Measurements from ENCODE around the gene MVP.

MVP gene

DNA sequence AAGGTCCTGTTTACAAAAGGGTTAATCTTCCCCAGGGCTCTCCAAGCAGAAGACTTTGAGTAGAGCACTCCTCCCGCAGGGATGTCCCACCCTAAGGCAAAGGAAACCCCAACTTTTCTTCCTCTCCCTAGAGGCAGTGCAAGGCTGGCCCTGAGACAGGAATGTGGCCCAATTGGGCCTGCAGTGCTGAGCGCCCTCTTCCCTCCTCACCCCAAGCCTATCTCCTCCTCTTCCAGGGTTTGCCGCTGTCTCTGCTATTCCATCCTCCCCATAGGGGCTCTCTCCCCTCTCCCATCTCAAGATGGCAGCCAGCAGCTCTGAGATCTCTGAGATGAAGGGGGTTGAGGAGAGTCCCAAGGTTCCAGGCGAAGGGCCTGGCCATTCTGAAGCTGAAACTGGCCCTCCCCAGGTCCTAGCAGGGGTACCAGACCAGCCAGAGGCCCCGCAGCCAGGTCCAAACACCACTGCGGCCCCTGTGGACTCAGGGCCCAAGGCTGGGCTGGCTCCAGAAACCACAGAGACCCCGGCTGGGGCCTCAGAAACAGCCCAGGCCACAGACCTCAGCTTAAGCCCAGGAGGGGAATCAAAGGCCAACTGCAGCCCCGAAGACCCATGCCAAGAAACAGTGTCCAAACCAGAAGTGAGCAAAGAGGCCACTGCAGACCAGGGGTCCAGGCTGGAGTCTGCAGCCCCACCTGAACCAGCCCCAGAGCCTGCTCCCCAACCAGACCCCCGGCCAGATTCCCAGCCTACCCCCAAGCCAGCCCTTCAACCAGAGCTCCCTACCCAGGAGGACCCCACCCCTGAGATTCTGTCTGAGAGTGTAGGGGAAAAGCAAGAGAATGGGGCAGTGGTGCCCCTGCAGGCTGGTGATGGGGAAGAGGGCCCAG is 7.3 kb upstream of the MVP start:
- Histone ChIP-seq H3K27ac (ENCODE audit: low read depth, low read length) (peak overlapping the region; percentile 98), H3K9me3 (ENCODE audit: low read length) (no peaks in the 10 kb centered on the region), H3K4me3 (ENCODE audit: low read depth in 1 of 2, low read length in 2 of 2) (peak overlapping the region; percentile 62 to 78)

DNA sequence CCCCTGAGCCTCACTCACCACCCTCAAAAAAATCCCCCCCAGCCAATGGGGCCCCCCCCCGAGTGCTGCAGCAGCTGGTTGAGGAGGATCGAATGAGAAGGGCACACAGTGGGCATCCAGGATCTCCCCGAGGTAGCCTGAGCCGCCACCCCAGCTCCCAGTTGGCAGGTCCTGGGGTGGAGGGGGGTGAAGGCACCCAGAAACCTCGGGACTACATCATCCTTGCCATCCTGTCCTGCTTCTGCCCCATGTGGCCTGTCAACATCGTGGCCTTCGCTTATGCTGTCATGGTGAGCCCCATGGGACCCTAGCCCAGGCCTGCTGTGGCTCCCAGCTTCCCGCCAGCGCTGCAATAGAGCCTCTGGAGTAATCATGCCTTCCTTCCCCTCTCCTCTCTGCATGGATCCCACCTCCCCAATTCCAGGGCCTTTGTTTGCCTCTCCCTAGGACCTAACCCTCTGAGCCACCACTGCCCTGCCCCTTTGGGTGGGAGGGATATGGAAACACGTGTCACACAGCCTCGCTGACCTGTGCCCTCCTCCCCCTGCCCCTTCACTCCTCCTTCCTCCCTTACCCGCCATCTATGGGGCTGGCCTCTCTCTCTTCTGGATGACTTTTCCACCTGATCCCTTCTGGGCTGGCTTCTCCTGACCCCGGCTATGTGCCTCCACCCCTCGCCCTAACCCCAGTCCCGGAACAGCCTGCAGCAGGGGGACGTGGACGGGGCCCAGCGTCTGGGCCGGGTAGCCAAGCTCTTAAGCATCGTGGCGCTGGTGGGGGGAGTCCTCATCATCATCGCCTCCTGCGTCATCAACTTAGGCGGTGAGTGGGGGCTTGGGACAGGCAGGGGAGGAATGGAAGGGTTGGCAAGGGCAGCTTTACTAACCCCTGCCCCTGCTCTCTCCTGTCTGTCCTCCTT is 6.4 kb upstream of the MVP start:
- H3K9ac ChIP-seq (ENCODE audit: low read length): no peak overlapping the region
- H3K4me3 ChIP-seq (ENCODE audit: low read depth in 1 of 2, low read length in 2 of 2): peak overlapping the region in 1 of 2 donors; percentile 78

More for the DNA sequence above, 7.3 kb upstream of the MVP start:
- Histone ChIP-seq H3K4me1 (ENCODE audit: insufficient read depth, low read length) (peaks cover 70% of the 10 kb centered on the region), H3K36me3 (ENCODE audit: insufficient read depth, low read length) (peaks cover 20% of the 10 kb centered on the region), H3K9ac (ENCODE audit: low read length) (peak overlapping the region; percentile 61), H3K27me3 (ENCODE audit: control insufficient read depth in 1 of 2, insufficient read depth in 2 of 2, low read length in 2 of 2) (no peaks in the 10 kb centered on the region)

DNA sequence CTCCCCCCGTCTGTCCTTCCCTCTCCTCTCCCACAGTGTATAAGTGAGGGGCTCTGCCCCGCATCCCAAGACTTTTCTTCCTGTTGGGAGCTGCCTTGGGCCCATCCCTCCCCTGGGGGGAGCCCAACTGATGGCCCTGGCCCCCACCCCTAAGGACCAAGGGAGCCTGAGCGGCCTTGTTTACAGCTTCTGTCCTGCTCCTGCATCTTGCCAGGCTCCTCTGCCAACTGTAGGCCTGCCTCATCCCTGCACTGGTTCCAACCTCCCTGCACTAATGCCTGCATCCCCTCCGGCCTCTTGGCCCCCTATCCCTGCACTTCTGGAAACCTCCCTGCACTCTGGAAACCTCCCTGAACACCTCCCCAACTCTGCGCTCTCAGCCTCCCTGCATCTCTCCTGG is 5.7 kb upstream of the MVP start:
- H3K36me3 ChIP-seq (ENCODE audit: insufficient read depth, low read length): peaks cover 22% of the 10 kb centered on the region
- H3K4me3 ChIP-seq (ENCODE audit: low read depth in 1 of 2, low read length in 2 of 2): peak overlapping the region; percentile 29 to 53
- no peaks in the 10 kb centered on the region for H3K27me3 ChIP-seq (ENCODE audit: control insufficient read depth in 1 of 2, insufficient read depth in 2 of 2, low read length in 2 of 2)
- H3K27ac ChIP-seq (ENCODE audit: low read depth, low read length): peak overlapping the region; percentile 81
- H3K9ac ChIP-seq (ENCODE audit: low read length): no peak overlapping the region
- no peaks in the 10 kb centered on the region for H3K9me3 ChIP-seq (ENCODE audit: low read length)
- peaks cover 60% of the 10 kb centered on the region for H3K4me1 ChIP-seq (ENCODE audit: insufficient read depth, low read length)

More for the DNA sequence above, 6.4 kb upstream of the MVP start:
- Histone ChIP-seq H3K4me1 (ENCODE audit: insufficient read depth, low read length) (peaks cover 61% of the 10 kb centered on the region), H3K27ac (ENCODE audit: low read depth, low read length) (peak overlapping the region; percentile 98), H3K9me3 (ENCODE audit: low read length) (no peaks in the 10 kb centered on the region), H3K36me3 (ENCODE audit: insufficient read depth, low read length) (peaks cover 21% of the 10 kb centered on the region), H3K27me3 (ENCODE audit: control insufficient read depth in 1 of 2, insufficient read depth in 2 of 2, low read length in 2 of 2) (no peaks in the 10 kb centered on the region)

DNA sequence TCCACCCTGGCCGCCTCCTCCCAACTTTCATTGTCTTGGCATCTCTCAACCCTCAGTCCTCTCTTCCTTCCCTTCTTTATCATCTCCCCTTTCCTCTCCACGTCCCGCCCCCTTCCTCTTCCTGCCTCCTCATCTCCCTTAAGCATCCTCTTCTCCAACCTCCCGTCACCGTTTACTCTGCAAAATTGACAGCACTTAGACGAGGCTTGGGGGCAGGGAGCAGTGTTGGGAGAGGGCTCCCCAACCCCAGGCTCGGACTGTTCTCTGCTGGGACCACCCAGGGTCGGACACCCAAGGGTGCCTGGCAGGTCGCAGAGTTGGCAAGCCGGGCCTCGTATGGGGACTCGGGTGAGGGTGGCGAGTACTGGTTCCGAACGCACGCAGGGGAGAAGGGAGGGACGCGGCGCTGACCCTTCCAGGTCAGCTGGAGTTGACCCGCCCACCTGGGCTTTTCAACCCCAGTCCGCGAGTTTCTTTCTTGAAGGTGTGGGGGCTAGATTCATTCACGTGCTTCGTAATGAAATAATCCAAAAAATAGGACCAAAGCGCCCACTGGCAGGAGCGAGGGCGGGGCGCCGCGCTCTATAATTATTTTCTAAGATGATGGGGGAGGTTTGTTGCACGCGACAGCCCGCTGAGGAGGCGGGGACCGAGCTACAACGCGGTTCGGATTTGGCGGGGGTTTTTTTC is 5.1 kb upstream of the MVP start:
- H3K4me1 ChIP-seq (ENCODE audit: insufficient read depth, low read length): peaks cover 60% of the 10 kb centered on the region
- H3K9me3 ChIP-seq (ENCODE audit: low read length): no peaks in the 10 kb centered on the region
- peak overlapping the region; percentile 29 to 53 for H3K4me3 ChIP-seq (ENCODE audit: low read depth in 1 of 2, low read length in 2 of 2)
- no peak overlapping the region for H3K9ac ChIP-seq (ENCODE audit: low read length)
- peaks cover 21% of the 10 kb centered on the region for H3K36me3 ChIP-seq (ENCODE audit: insufficient read depth, low read length)
- H3K27me3 ChIP-seq (ENCODE audit: control insufficient read depth in 1 of 2, insufficient read depth in 2 of 2, low read length in 2 of 2): no peaks in the 10 kb centered on the region
- peak overlapping the region; percentile 81 for H3K27ac ChIP-seq (ENCODE audit: low read depth, low read length)

DNA sequence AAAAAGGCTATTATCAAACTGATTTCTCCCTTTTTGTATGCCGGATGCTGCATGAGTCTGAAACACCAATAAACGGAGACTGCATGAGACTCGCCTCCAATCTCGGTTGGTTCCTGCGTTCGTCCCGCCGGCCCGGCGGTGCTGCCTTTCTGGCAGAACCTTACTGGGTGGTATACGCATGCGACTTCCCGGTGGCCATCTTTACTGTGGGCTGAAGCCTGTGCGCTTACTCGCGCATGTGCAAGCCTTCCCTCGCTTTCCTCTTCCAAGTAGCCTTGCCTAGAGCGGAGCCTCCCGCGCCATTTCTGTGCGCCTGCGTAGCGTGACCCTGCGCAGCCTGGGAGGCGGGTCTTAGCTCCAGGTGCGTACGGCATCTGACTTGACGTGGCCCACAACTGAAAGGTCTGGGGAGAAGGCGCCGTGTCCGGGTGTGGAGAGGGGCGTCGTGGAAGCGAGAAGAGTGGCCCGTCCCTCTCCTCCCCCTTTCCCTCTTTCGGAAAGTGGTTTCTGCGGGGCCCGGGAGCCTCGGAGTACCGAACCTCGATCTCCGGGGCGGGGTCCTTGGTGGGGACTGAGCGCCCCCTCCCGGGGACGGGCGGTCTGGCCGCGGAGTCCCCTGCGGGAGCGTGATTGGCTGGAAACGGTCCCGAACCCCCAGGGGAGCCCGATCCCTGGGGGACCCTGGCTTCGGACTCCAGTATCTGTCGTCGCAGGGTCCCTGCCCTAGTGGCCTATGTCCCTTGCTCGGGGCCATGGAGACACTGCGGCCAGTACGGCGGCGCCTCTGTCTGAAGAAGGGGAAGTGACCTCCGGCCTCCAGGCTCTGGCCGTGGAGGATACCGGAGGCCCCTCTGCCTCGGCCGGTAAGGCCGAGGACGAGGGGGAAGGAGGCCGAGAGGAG is 4.2 kb upstream of the MVP start, which contains the start of gene PAGR1:
PAGR1 (plus strand) TSS at position 360 of the 901 bp plus-strand sequence; CDS start at position 734, 374 bp downstream.
- Histone ChIP-seq H3K9me3 (ENCODE audit: low read length) (no peaks in the 10 kb centered on the region), H3K4me1 (ENCODE audit: insufficient read depth, low read length) (peaks cover 53% of the 10 kb centered on the region), H3K9ac (ENCODE audit: low read length) (peak within 1 kb of the TSS; percentile 74), H3K27me3 (ENCODE audit: control insufficient read depth in 1 of 2, insufficient read depth in 2 of 2, low read length in 2 of 2) (no peaks in the 10 kb centered on the region), H3K27ac (ENCODE audit: low read depth, low read length) (peak within 1 kb of the TSS; percentile 97), H3K36me3 (ENCODE audit: insufficient read depth, low read length) (peaks cover 19% of the 10 kb centered on the region), H3K4me3 (ENCODE audit: low read depth in 1 of 2, low read length in 2 of 2) (peak within 1 kb of the TSS; percentile 73 to 77)

DNA sequence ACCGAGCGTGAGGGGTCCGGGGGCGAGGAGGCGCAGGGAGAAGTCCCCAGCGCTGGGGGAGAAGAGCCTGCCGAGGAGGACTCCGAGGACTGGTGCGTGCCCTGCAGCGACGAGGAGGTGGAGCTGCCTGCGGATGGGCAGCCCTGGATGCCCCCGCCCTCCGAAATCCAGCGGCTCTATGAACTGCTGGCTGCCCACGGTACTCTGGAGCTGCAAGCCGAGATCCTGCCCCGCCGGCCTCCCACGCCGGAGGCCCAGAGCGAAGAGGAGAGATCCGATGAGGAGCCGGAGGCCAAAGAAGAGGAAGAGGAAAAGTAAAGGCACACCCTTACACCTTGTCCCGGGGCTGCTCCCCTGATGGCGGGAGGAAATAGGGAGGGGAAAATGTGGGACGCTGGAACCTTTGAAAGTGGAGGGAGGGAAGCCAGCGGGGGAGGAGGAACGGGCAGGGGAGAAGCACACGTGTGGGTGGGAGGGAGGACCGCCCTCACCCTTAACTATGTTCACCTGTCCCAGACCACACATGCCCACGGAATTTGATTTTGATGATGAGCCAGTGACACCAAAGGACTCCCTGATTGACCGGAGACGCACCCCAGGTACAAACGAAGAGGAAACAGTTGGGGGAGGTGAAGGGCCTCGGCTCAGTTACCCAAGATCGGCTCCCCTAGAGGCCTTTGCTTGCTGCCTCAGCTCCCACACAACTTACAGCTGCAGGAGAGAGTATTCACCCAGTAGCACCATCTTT is 3.4 kb upstream of the MVP start:
- H3K4me1 ChIP-seq (ENCODE audit: insufficient read depth, low read length): peaks cover 60% of the 10 kb centered on the region
- H3K36me3 ChIP-seq (ENCODE audit: insufficient read depth, low read length): peaks cover 19% of the 10 kb centered on the region
- H3K9me3 ChIP-seq (ENCODE audit: low read length): no peaks in the 10 kb centered on the region
- H3K9ac ChIP-seq (ENCODE audit: low read length): peak overlapping the region; percentile 74
- H3K27me3 ChIP-seq (ENCODE audit: control insufficient read depth in 1 of 2, insufficient read depth in 2 of 2, low read length in 2 of 2): no peaks in the 10 kb centered on the region
- H3K4me3 ChIP-seq (ENCODE audit: low read depth in 1 of 2, low read length in 2 of 2): peak overlapping the region; percentile 73 to 77
- H3K27ac ChIP-seq (ENCODE audit: low read depth, low read length): peak overlapping the region; percentile 97

DNA sequence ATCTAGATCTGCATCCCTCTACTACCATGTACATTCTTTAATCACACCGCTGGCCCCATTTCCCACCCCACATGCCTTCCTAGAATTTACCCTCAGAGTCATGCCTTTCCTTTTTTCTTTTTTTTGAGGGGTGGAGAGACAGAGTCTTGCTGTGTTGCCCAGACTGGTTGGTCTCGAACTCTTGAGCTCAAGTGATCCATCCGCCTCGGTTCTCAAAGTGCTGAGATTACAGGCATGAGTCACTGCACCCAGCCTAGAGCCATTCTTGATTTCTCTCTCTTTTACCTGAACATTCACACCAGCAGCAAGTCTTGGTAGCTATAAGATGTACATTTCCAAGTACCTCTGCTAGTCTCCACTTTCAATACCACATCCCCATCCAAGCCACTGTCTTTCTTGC is 2.2 kb upstream of the MVP start:
- Histone ChIP-seq H3K27me3 (ENCODE audit: control insufficient read depth in 1 of 2, insufficient read depth in 2 of 2, low read length in 2 of 2) (no peaks in the 10 kb centered on the region), H3K9ac (ENCODE audit: low read length) (no peak overlapping the region), H3K4me1 (ENCODE audit: insufficient read depth, low read length) (peaks cover 66% of the 10 kb centered on the region), H3K4me3 (ENCODE audit: low read depth in 1 of 2, low read length in 2 of 2) (no peak overlapping the region), H3K36me3 (ENCODE audit: insufficient read depth, low read length) (peaks cover 19% of the 10 kb centered on the region), H3K27ac (ENCODE audit: low read depth, low read length) (no peak overlapping the region), H3K9me3 (ENCODE audit: low read length) (no peaks in the 10 kb centered on the region)

DNA sequence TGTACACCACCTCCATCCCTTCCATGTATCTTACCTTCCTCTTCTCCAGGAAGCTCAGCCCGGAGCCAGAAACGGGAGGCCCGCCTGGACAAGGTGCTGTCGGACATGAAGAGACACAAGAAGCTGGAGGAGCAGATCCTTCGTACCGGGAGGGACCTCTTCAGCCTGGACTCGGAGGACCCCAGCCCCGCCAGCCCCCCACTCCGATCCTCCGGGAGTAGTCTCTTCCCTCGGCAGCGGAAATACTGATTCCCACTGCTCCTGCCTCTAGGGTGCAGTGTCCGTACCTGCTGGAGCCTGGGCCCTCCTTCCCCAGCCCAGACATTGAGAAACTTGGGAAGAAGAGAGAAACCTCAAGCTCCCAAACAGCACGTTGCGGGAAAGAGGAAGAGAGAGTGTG is 756 bp upstream of the MVP start:
- Histone ChIP-seq H3K27ac (ENCODE audit: low read depth, low read length) (no peak overlapping the region), H3K4me3 (ENCODE audit: low read depth in 1 of 2, low read length in 2 of 2) (no peak overlapping the region), H3K9me3 (ENCODE audit: low read length) (no peaks in the 10 kb centered on the region), H3K36me3 (ENCODE audit: insufficient read depth, low read length) (peaks cover 19% of the 10 kb centered on the region), H3K9ac (ENCODE audit: low read length) (no peak overlapping the region), H3K4me1 (ENCODE audit: insufficient read depth, low read length) (peaks cover 60% of the 10 kb centered on the region), H3K27me3 (ENCODE audit: control insufficient read depth in 1 of 2, insufficient read depth in 2 of 2, low read length in 2 of 2) (no peaks in the 10 kb centered on the region)

DNA sequence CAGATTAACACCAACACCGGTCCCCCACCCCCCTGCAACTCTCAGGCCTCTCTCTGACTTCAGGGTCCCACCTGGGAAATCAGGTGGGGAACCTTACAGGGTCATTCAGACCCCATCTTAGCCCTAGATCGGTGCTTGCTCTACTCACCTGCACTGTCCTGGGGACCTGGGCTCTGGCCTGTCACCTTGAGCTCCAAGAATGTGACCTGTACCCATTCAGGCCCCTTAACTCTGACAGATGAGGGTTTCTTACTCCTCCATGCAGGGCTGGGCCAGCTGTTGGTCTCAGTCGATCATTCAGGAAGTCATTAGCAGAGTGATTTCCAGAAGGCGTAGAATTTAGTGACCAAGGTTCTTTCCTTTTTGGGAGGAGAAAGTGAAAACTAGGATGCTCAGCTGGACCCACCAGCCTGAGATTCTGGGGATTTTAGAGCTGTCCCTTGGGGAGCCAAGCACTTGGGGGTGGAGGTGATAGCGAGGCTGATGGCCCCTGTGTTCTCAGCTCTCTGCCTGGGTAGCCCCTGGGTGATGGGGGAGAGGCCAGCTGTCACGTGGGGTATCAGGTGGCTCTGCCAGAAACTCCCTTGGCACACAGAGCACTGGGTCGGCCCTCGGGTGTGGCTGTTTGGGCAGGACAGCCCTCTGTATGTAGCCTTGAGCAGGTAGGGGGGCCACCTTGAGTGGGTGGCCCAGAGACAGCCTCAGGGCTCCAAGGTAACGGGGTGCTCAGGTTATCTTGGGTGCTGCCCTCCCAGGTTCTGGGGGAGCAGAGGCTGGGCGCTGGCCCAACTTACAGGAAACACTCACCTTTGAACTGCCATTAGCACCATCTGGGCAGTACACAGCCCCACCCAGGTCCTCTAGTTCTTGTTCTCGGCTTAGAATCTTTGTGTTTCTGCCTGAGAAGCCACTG is 724 bp downstream of the MVP start:
- Histone ChIP-seq H3K9me3 (ENCODE audit: low read length) (no peaks in the 10 kb centered on the region), H3K4me3 (ENCODE audit: low read depth in 1 of 2, low read length in 2 of 2) (peak overlapping the region; percentile 92 to 96), H3K4me1 (ENCODE audit: insufficient read depth, low read length) (peaks cover 66% of the 10 kb centered on the region), H3K36me3 (ENCODE audit: insufficient read depth, low read length) (peaks cover 19% of the 10 kb centered on the region), H3K9ac (ENCODE audit: low read length) (peak overlapping the region; percentile 94), H3K27me3 (ENCODE audit: control insufficient read depth in 1 of 2, insufficient read depth in 2 of 2, low read length in 2 of 2) (no peaks in the 10 kb centered on the region), H3K27ac (ENCODE audit: low read depth, low read length) (peak overlapping the region; percentile 99)
